GM21717 (cell line): ENCODE measurements around the gene ZBTB11.
"Not testable (repeated sequence)": the region's sequence is repeated elsewhere in the genome, so short reads cannot be mapped to it uniquely, and the experiment has no call there.

Experiments
- ATAC-seq: cut with Tn5 transposase; IDR thresholded peaks from one replicate; pipeline ENCODE4 v1.9.1; 2021; ENCODE audit warnings: mild to moderate bottlenecking, moderate library complexity; ENCODE audit not compliant: unreplicated experiment

ZBTB11 gene

GRCh38 chr3:101656651-101657050 lies 20.3 kb downstream of the ZBTB11 start:
- ATAC-seq: no peak

GRCh38 chr3:101646726-101647125 lies 30.2 kb downstream of the ZBTB11 start:
- ATAC-seq: no peak

- no peak for ATAC-seq
These were observed 32.9 kb downstream of the ZBTB11 start for GRCh38 chr3:101643861-101644613.

- no peak for ATAC-seq
These were observed 33.7 kb downstream of the ZBTB11 start for GRCh38 chr3:101643009-101643844.

- no peak for ATAC-seq
These were observed 34.5 kb downstream of the ZBTB11 start for GRCh38 chr3:101642441-101642840.

- not testable (repeated sequence) for ATAC-seq
These were observed 35.4 kb downstream of the ZBTB11 start for GRCh38 chr3:101641397-101642115.

GRCh38 chr3:101640256-101640655 lies 36.7 kb downstream of the ZBTB11 start:
- no peak for ATAC-seq

GRCh38 chr3:101639280-101639963 lies 37.5 kb downstream of the ZBTB11 start:
- no peak for ATAC-seq

GRCh38 chr3:101638261-101638745 lies 38.6 kb downstream of the ZBTB11 start:
- ATAC-seq: no peak

- ATAC-seq: no peak
These were observed 39.5 kb downstream of the ZBTB11 start for GRCh38 chr3:101637451-101637850.

GRCh38 chr3:101635954-101636798 lies 40.8 kb downstream of the ZBTB11 start:
- peak; percentile 85 for ATAC-seq

GRCh38 chr3:101635345-101635744 lies 41.6 kb downstream of the ZBTB11 start:
- no peak for ATAC-seq

GRCh38 chr3:101634591-101635196 lies 42.2 kb downstream of the ZBTB11 start:
- no peak for ATAC-seq

- no peak for ATAC-seq
These were observed 43.7 kb downstream of the ZBTB11 start for GRCh38 chr3:101633186-101633585.

GRCh38 chr3:101632586-101632985 lies 44.3 kb downstream of the ZBTB11 start:
- no peak for ATAC-seq

- not testable (repeated sequence) for ATAC-seq
These were observed 45.0 kb downstream of the ZBTB11 start for GRCh38 chr3:101631959-101632358.

GRCh38 chr3:101631098-101631796 lies 45.7 kb downstream of the ZBTB11 start:
- ATAC-seq: no peak

GRCh38 chr3:101629219-101629618 lies 47.7 kb downstream of the ZBTB11 start:
- ATAC-seq: no peak

GRCh38 chr3:101625879-101626278 lies 51.1 kb downstream of the ZBTB11 start:
- no peak for ATAC-seq
